Natural killer cell (primary cell): Measurements from ENCODE around the gene LRRFIP2. TPM values are rescaled to one million over a fixed set of nuclear protein-coding genes. Genes with fewer than 3 reads are reported as not detected.
A peak's percentile ranks its signal among the peaks of the same experiment; 100 is the strongest.

Experiments used
- ATAC-seq, 3 donors: fragments of 150-1000 bp in 2 of 3; fragments of 200-7000 bp in 1 of 3; cut with Tn5 transposase; 1 replicate in 1 of 3; 2 replicates in 2 of 3; pipeline ENCODE4 v1.10.0; 2021; ENCODE audit warnings: mild to moderate bottlenecking in 2 of 3, moderate library complexity in 2 of 3
- DNase-seq, 2 donors: peaks; one replicate each; pipeline versions ENCODE4 v3.0.0 to v3.0.0-alpha.2; 2013 to 2021; ENCODE audit warnings: mixed read lengths in 1 of 2
- H3K27ac ChIP-seq: one replicate; pipeline ENCODE4 v1.5.1; 2013; ENCODE audit warnings: mild to moderate bottlenecking, low read length
- H3K27me3 ChIP-seq: one replicate; pipeline ENCODE4 v1.6.1; 2013; ENCODE audit warnings: low read length; ENCODE audit not compliant: control insufficient read depth, insufficient read depth
- H3K36me3 ChIP-seq: one replicate; pipeline ENCODE4 v1.6.1; 2013; ENCODE audit warnings: low read length; ENCODE audit not compliant: control insufficient read depth, insufficient read depth
- H3K4me1 ChIP-seq: one replicate; pipeline ENCODE4 v1.6.1; 2013; ENCODE audit warnings: low read length; ENCODE audit not compliant: control insufficient read depth, insufficient read depth
- H3K4me3 ChIP-seq: one replicate; pipeline ENCODE4 v1.5.1; 2013; ENCODE audit warnings: low read length
- H3K9me3 ChIP-seq: one replicate; pipeline ENCODE4 v1.6.1; 2013; ENCODE audit warnings: low read length; ENCODE audit not compliant: control insufficient read depth, insufficient read depth
- H3K27ac Mint-ChIP-seq, 2 donors: one replicate each; pipeline ENCODE4 v1.8.0; 2022; ENCODE audit warnings: mild to moderate bottlenecking in 2 of 2, mixed read lengths in 2 of 2, moderate library complexity in 1 of 2
- H3K27me3 Mint-ChIP-seq, 2 donors: one replicate each; pipeline ENCODE4 v1.8.0; 2022; ENCODE audit warnings: low read depth in 2 of 2, mixed read lengths in 2 of 2
- H3K36me3 Mint-ChIP-seq: one replicate; pipeline ENCODE4 v1.8.0; 2022; ENCODE audit warnings: mixed read lengths
- H3K4me1 Mint-ChIP-seq, 2 donors: one replicate each; pipeline ENCODE4 v1.8.0; 2022; ENCODE audit warnings: mixed read lengths in 2 of 2
- H3K4me3 Mint-ChIP-seq: one replicate; pipeline ENCODE4 v1.8.0; 2022; ENCODE audit warnings: mild to moderate bottlenecking, moderate library complexity, mixed read lengths
- H3K9me3 Mint-ChIP-seq, 2 donors: one replicate each; pipeline ENCODE4 v1.8.0; 2022; ENCODE audit warnings: mixed read lengths in 2 of 2
- CTCF ChIP-seq: fragments of 200-600 bp; IDR thresholded peaks from one replicate; pipeline ENCODE4 v1.8.0; 2022; ENCODE audit warnings: antibody characterized with exemption
- WGBS: methylation state at CpG from one replicate; pipeline ENCODE4 v1.1.7; 2013; ENCODE audit warnings: missing lambda C conversion rate; ENCODE audit not compliant: insufficient coverage; 5-methylcytosine and 5-hydroxymethylcytosine counted together
- intact Hi-C: fragments of 100-400 bp; cut with micrococcal nuclease; formaldehyde crosslinking; loops from one replicate; pipeline ENCODE4 v1.14.2; 2022
- total RNA-seq, 4 donors: library from RNA; stranded (reverse); fragments of 120-200 nt in 1 of 4; gene quantifications; one replicate each; pipeline versions ENCODE4 v1.2.3 to v1.2.4, GENCODE V29; 2013 to 2022

Gene LRRFIP2
- total RNA-seq, 3 donors from 2014 or later (not counting 1 experiment from before 2014, with no cell fraction given) = 49.0 to 86.1 (median 66.0) TPM

GRCh38 chr3:37181756-37182155, 7.4 kb upstream of the LRRFIP2 start:
- Histone ChIP-seq H3K4me3 (no peak overlapping the region), H3K27ac (no peak overlapping the region), H3K36me3 (no peaks in the 10 kb centered on the region), H3K27me3 (no peaks in the 10 kb centered on the region), H3K4me1 (peaks cover 8% of the 10 kb centered on the region), H3K9me3 (no peaks in the 10 kb centered on the region)
- Mint-ChIP-seq H3K4me3 (no peak overlapping the region), H3K27me3 (no peaks in the 10 kb centered on the region), H3K9me3 (no peaks in the 10 kb centered on the region), H3K4me1 (peaks cover 28 to 29% of the 10 kb centered on the region in 2 donors), H3K27ac (peak overlapping the region in 1 of 2 donors; percentile 11), H3K36me3 (no peaks in the 10 kb centered on the region)
- TF ChIP-seq CTCF = no peak
- DNase-seq (no peak), ATAC-seq (no peak)
- intact Hi-C loops = no loop called here
- WGBS = 88% methylated on average over 6 of the region's 7 CpGs

DNA sequence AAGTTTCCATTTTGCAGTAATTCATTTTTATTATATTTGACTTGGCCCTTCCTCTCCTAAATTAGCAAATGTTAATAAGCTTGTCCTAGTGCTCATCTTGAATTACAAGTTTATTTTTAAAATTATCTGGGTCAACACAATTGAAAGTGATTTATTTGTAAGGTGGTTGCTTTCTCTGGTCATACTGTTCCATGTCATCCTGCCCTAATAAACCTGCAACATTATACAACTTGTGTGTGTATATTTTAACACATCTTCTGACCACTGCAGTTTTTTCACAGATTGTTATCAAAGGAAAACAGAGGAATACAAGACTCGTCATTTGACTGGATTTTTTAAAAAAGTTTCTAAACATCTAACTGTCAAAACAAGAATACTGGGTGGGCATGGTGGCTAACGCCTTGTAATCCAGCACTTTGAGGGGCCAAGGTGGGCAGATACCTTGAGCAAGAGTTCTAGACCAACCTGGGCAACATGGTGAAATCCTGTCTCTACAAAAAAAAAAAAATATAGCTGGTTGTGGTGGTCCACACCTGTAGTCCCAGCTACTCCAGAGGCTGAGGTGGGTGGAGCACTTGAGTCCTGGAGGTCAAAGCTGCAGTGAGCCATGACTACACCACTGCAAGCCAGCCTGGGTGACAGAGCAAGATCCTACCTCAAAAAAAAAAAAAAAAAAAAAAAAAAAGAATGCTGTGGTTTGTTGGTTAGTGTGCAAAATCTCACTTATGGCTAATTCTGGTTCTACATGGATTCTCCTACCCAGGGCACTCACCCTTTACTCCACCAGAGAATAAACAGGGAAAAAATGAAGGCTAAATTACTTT, 5.0 kb upstream of the LRRFIP2 start:
- ATAC-seq (no peak), DNase-seq (no peak)
- H3K27ac ChIP-seq = no peak overlapping the region
- Mint-ChIP-seq H3K4me3 (no peak overlapping the region), H3K27me3 (no peaks in the 10 kb centered on the region), H3K4me1 (peaks cover 40 to 42% of the 10 kb centered on the region in 2 donors), H3K9me3 (no peaks in the 10 kb centered on the region), H3K27ac (peak overlapping the region in 1 of 2 donors; percentile 77), H3K36me3 (no peaks in the 10 kb centered on the region)
- H3K36me3 ChIP-seq = no peaks in the 10 kb centered on the region
- peaks cover 13% of the 10 kb centered on the region for H3K4me1 ChIP-seq
- H3K4me3 ChIP-seq = no peak overlapping the region
- no peaks in the 10 kb centered on the region for H3K27me3 ChIP-seq
- no peak for TF ChIP-seq CTCF
- intact Hi-C loops = no loop called here
- no peaks in the 10 kb centered on the region for H3K9me3 ChIP-seq
- WGBS = 82% methylated on average over 1 of the region's 2 CpGs

DNA sequence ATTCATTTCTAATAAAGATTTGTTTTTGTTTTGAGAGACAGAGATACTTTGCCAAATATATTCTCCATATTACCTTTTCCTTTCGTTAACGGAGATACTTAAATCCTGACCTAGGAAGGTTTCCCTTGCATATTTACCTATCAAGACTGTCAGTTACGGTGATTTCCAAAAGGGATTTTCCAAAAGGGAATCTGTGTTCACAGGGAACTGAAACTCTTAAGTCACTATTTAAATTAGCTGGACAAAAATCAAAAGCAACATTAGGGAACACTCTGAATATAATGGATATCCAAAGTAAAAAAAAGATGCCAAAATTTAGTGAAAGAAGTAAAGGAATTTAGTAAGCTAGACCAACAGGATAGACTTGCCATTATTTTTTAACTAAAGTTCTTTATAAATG, 576 bp downstream of the LRRFIP2 start:
- no peaks in the 10 kb centered on the region for H3K27me3 Mint-ChIP-seq
- peaks cover 44 to 46% of the 10 kb centered on the region in 2 donors for H3K4me1 Mint-ChIP-seq
- Histone ChIP-seq H3K4me3 (no peak overlapping the region), H3K9me3 (no peaks in the 10 kb centered on the region), H3K27ac (no peak overlapping the region), H3K27me3 (no peaks in the 10 kb centered on the region), H3K36me3 (peaks cover 4% of the 10 kb centered on the region), H3K4me1 (peaks cover 11% of the 10 kb centered on the region)
- no peaks in the 10 kb centered on the region for H3K36me3 Mint-ChIP-seq
- no peak overlapping the region for H3K27ac Mint-ChIP-seq
- no peaks in the 10 kb centered on the region for H3K9me3 Mint-ChIP-seq
- ATAC-seq (no peak), DNase-seq (no peak)
- no peak for TF ChIP-seq CTCF
- intact Hi-C loops = no loop called here
- peak overlapping the region; percentile 61 for H3K4me3 Mint-ChIP-seq
- WGBS = 100% methylated on average over 3 of the region's 3 CpGs

- no peak overlapping the region for H3K27ac ChIP-seq
- H3K4me3 ChIP-seq = no peak overlapping the region
- H3K27me3 ChIP-seq = no peaks in the 10 kb centered on the region
- peaks cover 5% of the 10 kb centered on the region for H3K4me1 ChIP-seq
- no peaks in the 10 kb centered on the region for H3K36me3 Mint-ChIP-seq
- H3K9me3 ChIP-seq = no peaks in the 10 kb centered on the region
- peaks cover 4% of the 10 kb centered on the region for H3K36me3 ChIP-seq
- 29% methylated on average over 3 of the region's 4 CpGs for WGBS
- DNase-seq (no peak), ATAC-seq (no peak)
- no peak overlapping the region for H3K4me3 Mint-ChIP-seq
- no peak overlapping the region for H3K27ac Mint-ChIP-seq
- H3K27me3 Mint-ChIP-seq = no peaks in the 10 kb centered on the region
- no peaks in the 10 kb centered on the region for H3K9me3 Mint-ChIP-seq
- TF ChIP-seq CTCF = no peak
- intact Hi-C loops = no loop called here
- H3K4me1 Mint-ChIP-seq = peaks cover 26 to 27% of the 10 kb centered on the region in 2 donors
Measured at GRCh38 chr3:37171144-37171543, 3.2 kb downstream of the LRRFIP2 start.
